HEK293 (cell line): ENCODE data around the gene CYB5R4.

ENCODE experiments used
- SALL2 ChIP-seq: fragments of 450-650 bp; formaldehyde crosslinking; IDR thresholded peaks from 2 replicates; pipeline ENCODE4 v1.5.0; 2017; ENCODE audit warnings: missing biosample characterization, mild to moderate bottlenecking, missing genetic modification characterization, borderline replicate concordance
- SP2 ChIP-seq: fragments of 450-650 bp; formaldehyde crosslinking; IDR thresholded peaks from 2 replicates; pipeline ENCODE4 v1.5.1; 2016; ENCODE audit warnings: missing biosample characterization, missing genetic modification characterization
- YY1 ChIP-seq: fragments of 450-650 bp; formaldehyde crosslinking; IDR thresholded peaks from 2 replicates; pipeline ENCODE4 v1.5.1; 2018; ENCODE audit warnings: missing biosample characterization, missing genetic modification characterization
- ZNF211 ChIP-seq: fragments of 450-650 bp; formaldehyde crosslinking; IDR thresholded peaks from 2 replicates; pipeline ENCODE4 v1.5.1; 2016; ENCODE audit warnings: low read depth, missing biosample characterization, missing genetic modification characterization
- ZNF311 ChIP-seq: fragments of 450-650 bp; formaldehyde crosslinking; IDR thresholded peaks from 2 replicates; pipeline ENCODE4 v1.5.1; 2017; ENCODE audit warnings: missing biosample characterization, missing genetic modification characterization, borderline replicate concordance
- ZNF416 ChIP-seq: fragments of 450-650 bp; formaldehyde crosslinking; IDR thresholded peaks from 2 replicates; pipeline ENCODE4 v1.5.1; 2016; ENCODE audit warnings: missing biosample characterization, missing genetic modification characterization
- ZNF501 ChIP-seq: fragments of 450-650 bp; formaldehyde crosslinking; IDR thresholded peaks from 2 replicates; pipeline ENCODE4 v1.5.1; 2016; ENCODE audit warnings: missing biosample characterization, missing genetic modification characterization
- ZNF660 ChIP-seq: fragments of 450-650 bp; IDR thresholded peaks from 2 replicates; pipeline ENCODE4 v1.5.1; 2018; ENCODE audit warnings: missing biosample characterization, mild to moderate bottlenecking, missing genetic modification characterization
- ZNF768 ChIP-seq: fragments of 450-650 bp; formaldehyde crosslinking; IDR thresholded peaks from 2 replicates; pipeline ENCODE4 v1.5.1; 2018; ENCODE audit warnings: missing biosample characterization, mild to moderate bottlenecking, missing genetic modification characterization
- TF ChIP-seq, protein P1 (sequence below): fragments of 450-650 bp; formaldehyde crosslinking; IDR thresholded peaks from 2 replicates; pipeline ENCODE4 v1.5.1; 2016; ENCODE audit warnings: missing biosample characterization, missing genetic modification characterization
- TF ChIP-seq, protein P2 (sequence below): fragments of 450-650 bp; formaldehyde crosslinking; IDR thresholded peaks from 2 replicates; pipeline ENCODE4 v1.5.1; 2016; ENCODE audit warnings: missing biosample characterization, missing genetic modification characterization
- TF ChIP-seq, protein P3 (sequence below): fragments of 450-650 bp; formaldehyde crosslinking; optimal IDR thresholded peaks from 2 replicates; pipeline ENCODE3; 2016; ENCODE audit warnings: missing biosample characterization, mild to moderate bottlenecking, missing genetic modification characterization
- TF ChIP-seq, protein P4 (sequence below): fragments of 450-650 bp; formaldehyde crosslinking; IDR thresholded peaks from 2 replicates; pipeline ENCODE4 v1.5.1; 2016; ENCODE audit warnings: missing biosample characterization, missing genetic modification characterization

DNA sequence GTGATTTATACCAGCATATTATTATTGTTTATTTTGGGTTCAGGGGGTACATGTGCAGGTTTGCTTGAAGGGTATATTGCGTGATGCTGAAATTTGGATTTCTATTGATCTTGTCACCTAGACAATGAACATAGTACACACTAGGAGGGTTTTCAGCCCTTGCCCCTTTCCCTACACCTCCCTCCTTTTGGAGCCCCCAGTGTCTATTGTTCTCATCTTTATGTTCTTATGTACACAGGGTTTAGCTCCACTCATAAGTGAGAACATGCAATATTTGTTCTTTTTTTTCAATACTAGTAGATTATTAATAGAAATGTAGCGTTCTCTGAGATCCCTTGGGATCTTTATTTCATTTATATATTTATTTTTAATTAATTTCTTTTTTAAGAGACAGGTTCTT is 94.9 kb downstream of the CYB5R4 start:
- TF ChIP-seq, protein P1, sequence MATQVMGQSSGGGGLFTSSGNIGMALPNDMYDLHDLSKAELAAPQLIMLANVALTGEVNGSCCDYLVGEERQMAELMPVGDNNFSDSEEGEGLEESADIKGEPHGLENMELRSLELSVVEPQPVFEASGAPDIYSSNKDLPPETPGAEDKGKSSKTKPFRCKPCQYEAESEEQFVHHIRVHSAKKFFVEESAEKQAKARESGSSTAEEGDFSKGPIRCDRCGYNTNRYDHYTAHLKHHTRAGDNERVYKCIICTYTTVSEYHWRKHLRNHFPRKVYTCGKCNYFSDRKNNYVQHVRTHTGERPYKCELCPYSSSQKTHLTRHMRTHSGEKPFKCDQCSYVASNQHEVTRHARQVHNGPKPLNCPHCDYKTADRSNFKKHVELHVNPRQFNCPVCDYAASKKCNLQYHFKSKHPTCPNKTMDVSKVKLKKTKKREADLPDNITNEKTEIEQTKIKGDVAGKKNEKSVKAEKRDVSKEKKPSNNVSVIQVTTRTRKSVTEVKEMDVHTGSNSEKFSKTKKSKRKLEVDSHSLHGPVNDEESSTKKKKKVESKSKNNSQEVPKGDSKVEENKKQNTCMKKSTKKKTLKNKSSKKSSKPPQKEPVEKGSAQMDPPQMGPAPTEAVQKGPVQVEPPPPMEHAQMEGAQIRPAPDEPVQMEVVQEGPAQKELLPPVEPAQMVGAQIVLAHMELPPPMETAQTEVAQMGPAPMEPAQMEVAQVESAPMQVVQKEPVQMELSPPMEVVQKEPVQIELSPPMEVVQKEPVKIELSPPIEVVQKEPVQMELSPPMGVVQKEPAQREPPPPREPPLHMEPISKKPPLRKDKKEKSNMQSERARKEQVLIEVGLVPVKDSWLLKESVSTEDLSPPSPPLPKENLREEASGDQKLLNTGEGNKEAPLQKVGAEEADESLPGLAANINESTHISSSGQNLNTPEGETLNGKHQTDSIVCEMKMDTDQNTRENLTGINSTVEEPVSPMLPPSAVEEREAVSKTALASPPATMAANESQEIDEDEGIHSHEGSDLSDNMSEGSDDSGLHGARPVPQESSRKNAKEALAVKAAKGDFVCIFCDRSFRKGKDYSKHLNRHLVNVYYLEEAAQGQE (tag by site-specific recombination) = no peak
- TF ChIP-seq ZNF768 (tag by site-specific recombination) = no peak
- TF ChIP-seq, protein P2, sequence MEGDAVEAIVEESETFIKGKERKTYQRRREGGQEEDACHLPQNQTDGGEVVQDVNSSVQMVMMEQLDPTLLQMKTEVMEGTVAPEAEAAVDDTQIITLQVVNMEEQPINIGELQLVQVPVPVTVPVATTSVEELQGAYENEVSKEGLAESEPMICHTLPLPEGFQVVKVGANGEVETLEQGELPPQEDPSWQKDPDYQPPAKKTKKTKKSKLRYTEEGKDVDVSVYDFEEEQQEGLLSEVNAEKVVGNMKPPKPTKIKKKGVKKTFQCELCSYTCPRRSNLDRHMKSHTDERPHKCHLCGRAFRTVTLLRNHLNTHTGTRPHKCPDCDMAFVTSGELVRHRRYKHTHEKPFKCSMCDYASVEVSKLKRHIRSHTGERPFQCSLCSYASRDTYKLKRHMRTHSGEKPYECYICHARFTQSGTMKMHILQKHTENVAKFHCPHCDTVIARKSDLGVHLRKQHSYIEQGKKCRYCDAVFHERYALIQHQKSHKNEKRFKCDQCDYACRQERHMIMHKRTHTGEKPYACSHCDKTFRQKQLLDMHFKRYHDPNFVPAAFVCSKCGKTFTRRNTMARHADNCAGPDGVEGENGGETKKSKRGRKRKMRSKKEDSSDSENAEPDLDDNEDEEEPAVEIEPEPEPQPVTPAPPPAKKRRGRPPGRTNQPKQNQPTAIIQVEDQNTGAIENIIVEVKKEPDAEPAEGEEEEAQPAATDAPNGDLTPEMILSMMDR (tag by site-specific recombination) = no peak
- TF ChIP-seq, protein P3, sequence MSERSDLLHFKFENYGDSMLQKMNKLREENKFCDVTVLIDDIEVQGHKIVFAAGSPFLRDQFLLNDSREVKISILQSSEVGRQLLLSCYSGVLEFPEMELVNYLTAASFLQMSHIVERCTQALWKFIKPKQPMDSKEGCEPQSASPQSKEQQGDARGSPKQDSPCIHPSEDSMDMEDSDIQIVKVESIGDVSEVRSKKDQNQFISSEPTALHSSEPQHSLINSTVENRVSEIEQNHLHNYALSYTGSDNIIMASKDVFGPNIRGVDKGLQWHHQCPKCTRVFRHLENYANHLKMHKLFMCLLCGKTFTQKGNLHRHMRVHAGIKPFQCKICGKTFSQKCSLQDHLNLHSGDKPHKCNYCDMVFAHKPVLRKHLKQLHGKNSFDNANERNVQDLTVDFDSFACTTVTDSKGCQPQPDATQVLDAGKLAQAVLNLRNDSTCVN (tag by site-specific recombination) = no peak
- no peak for TF ChIP-seq SP2 (tag by site-specific recombination)
- no peak for TF ChIP-seq ZNF211 (tag by site-specific recombination)
- TF ChIP-seq ZNF501 = no peak
- TF ChIP-seq ZNF311 (tag by site-specific recombination) = no peak
- TF ChIP-seq SALL2 (tag by site-specific recombination) = no peak
- TF ChIP-seq ZNF660 (tag by site-specific recombination) = no peak
- no peak for TF ChIP-seq YY1 (tag by site-specific recombination)
- TF ChIP-seq ZNF416 (tag by site-specific recombination) = no peak
- TF ChIP-seq, protein P4, sequence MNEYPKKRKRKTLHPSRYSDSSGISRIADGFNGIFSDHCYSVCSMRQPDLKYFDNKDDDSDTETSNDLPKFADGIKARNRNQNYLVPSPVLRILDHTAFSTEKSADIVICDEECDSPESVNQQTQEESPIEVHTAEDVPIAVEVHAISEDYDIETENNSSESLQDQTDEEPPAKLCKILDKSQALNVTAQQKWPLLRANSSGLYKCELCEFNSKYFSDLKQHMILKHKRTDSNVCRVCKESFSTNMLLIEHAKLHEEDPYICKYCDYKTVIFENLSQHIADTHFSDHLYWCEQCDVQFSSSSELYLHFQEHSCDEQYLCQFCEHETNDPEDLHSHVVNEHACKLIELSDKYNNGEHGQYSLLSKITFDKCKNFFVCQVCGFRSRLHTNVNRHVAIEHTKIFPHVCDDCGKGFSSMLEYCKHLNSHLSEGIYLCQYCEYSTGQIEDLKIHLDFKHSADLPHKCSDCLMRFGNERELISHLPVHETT (tag by site-specific recombination) = no peak
